ENCODE results near the gene KRTAP3-2. TPM values are rescaled to one million over a fixed set of nuclear protein-coding genes. Genes with fewer than 3 reads are reported as not detected.

Gene KRTAP3-2
- polyA plus RNA-seq, 1 experiment, result not detected

- Histone ChIP-seq H3K36me3 (ENCODE audit: control insufficient read depth, insufficient read depth, low read length) (no peaks in the 10 kb centered on the region), H3K27me3 (ENCODE audit: control insufficient read depth, insufficient read depth, low read length) (no peaks in the 10 kb centered on the region), H3K4me3 (ENCODE audit: low read depth, low read length) (no peak overlapping the region)
- ChIA-PET CTCF (interaction anchor here (0.7 to 0.8 kb wide), 2 partner anchors 80 to 599 kb away, joined by 3 read pairs; partner anchors contain the start of gene KRTAP1-4), POLR2A (no interaction called here)
- no peak for DNase-seq (ENCODE audit: low read depth)
- TF ChIP-seq, protein P1, sequence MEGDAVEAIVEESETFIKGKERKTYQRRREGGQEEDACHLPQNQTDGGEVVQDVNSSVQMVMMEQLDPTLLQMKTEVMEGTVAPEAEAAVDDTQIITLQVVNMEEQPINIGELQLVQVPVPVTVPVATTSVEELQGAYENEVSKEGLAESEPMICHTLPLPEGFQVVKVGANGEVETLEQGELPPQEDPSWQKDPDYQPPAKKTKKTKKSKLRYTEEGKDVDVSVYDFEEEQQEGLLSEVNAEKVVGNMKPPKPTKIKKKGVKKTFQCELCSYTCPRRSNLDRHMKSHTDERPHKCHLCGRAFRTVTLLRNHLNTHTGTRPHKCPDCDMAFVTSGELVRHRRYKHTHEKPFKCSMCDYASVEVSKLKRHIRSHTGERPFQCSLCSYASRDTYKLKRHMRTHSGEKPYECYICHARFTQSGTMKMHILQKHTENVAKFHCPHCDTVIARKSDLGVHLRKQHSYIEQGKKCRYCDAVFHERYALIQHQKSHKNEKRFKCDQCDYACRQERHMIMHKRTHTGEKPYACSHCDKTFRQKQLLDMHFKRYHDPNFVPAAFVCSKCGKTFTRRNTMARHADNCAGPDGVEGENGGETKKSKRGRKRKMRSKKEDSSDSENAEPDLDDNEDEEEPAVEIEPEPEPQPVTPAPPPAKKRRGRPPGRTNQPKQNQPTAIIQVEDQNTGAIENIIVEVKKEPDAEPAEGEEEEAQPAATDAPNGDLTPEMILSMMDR (IDR thresholded peaks at IDR 0.05; ENCODE audit: insufficient read depth, low read depth, low read length), result no peak
These were observed 50.3 kb downstream of the KRTAP3-2 start for GRCh38 chr17:40949418-40949817.

Small RNA genes within 50 kb of the gene (small RNA-seq; reads per million reads assigned to genes)
- not detected for gene KRTAP3-4P (ENCODE audit: insufficient read length, low read depth, low replicate concordance)

Other genes with a start within 250 kb of the KRTAP3-2 start
- gene KRT25, start 244.6 kb downstream of the KRTAP3-2 start, polyA plus RNA-seq (2011; rRNA removed), result not detected in 2 replicates
- not detected in 2 replicates for gene KRT26, start 227.7 kb downstream of the KRTAP3-2 start, polyA plus RNA-seq (2011; rRNA removed)
- not detected in 2 replicates for gene KRT27, start 217.4 kb downstream of the KRTAP3-2 start, polyA plus RNA-seq (2011; rRNA removed)
- not detected in 2 replicates for gene KRT28, start 199.9 kb downstream of the KRTAP3-2 start, polyA plus RNA-seq (2011; rRNA removed)
- 6.4 and 16.1 TPM in 2 replicates for gene KRT10, start 177.3 kb downstream of the KRTAP3-2 start, polyA plus RNA-seq (2011; rRNA removed)
- gene KRT12, start 132.7 kb downstream of the KRTAP3-2 start, polyA plus RNA-seq (2011; rRNA removed), result not detected in 2 replicates
- not detected in 2 replicates for gene KRT20, start 114.7 kb downstream of the KRTAP3-2 start, polyA plus RNA-seq (2011; rRNA removed)
- gene KRT23, start 62.3 kb downstream of the KRTAP3-2 start, polyA plus RNA-seq (2011; rRNA removed), result 0.09 and 0.11 TPM in 2 replicates
- not detected in 2 replicates for gene KRT39, start 33.0 kb downstream of the KRTAP3-2 start, polyA plus RNA-seq (2011; rRNA removed)
- not detected in 2 replicates for gene KRT40, start 15.6 kb downstream of the KRTAP3-2 start, polyA plus RNA-seq (2011; rRNA removed)
- gene KRTAP3-3, start 5.7 kb downstream of the KRTAP3-2 start, polyA plus RNA-seq (2011; rRNA removed), result not detected in 2 replicates
- 0.16 TPM in 1 of 2 replicates, not detected in the other for gene KRTAP3-1, start 9.2 kb upstream of the KRTAP3-2 start, polyA plus RNA-seq (2011; rRNA removed)
- 62.3 and 65.1 TPM in 2 replicates for gene KRTAP1-5, start 27.3 kb upstream of the KRTAP3-2 start, polyA plus RNA-seq (2011; rRNA removed)
- not detected in 2 replicates for gene KRTAP1-4, start 30.3 kb upstream of the KRTAP3-2 start, polyA plus RNA-seq (2011; rRNA removed)
- not detected in 2 replicates for gene KRTAP1-3, start 35.0 kb upstream of the KRTAP3-2 start, polyA plus RNA-seq (2011; rRNA removed)
- 0.32 TPM in 1 of 2 replicates, not detected in the other for gene KRTAP1-1, start 41.5 kb upstream of the KRTAP3-2 start, polyA plus RNA-seq (2011; rRNA removed)
- not detected in 2 replicates for gene KRTAP2-1, start 47.4 kb upstream of the KRTAP3-2 start, polyA plus RNA-seq (2011; rRNA removed)
- 0.16 TPM in 1 of 2 replicates, not detected in the other for gene KRTAP2-2, start 55.3 kb upstream of the KRTAP3-2 start, polyA plus RNA-seq (2011; rRNA removed)
- 1.3 and 1.4 TPM in 2 replicates for gene KRTAP2-3, start 60.2 kb upstream of the KRTAP3-2 start, polyA plus RNA-seq (2011; rRNA removed)
- gene KRTAP2-4, start 66.0 kb upstream of the KRTAP3-2 start, polyA plus RNA-seq (2011; rRNA removed), result not detected in 2 replicates
- not detected in 2 replicates for gene KRTAP4-7, start 84.2 kb upstream of the KRTAP3-2 start, polyA plus RNA-seq (2011; rRNA removed)
- gene KRTAP4-8, start 98.2 kb upstream of the KRTAP3-2 start, polyA plus RNA-seq (2011; rRNA removed), result not detected in 2 replicates
- gene KRTAP4-16, start 102.3 kb upstream of the KRTAP3-2 start, polyA plus RNA-seq (2011; rRNA removed), result not detected in 2 replicates
- gene KRTAP4-9, start 105.5 kb upstream of the KRTAP3-2 start, polyA plus RNA-seq (2011; rRNA removed), result not detected in 2 replicates
- not detected in 2 replicates for gene KRTAP4-11, start 118.5 kb upstream of the KRTAP3-2 start, polyA plus RNA-seq (2011; rRNA removed)
- 0.11 TPM in 1 of 2 replicates, not detected in the other for gene KRTAP4-12, start 124.3 kb upstream of the KRTAP3-2 start, polyA plus RNA-seq (2011; rRNA removed)
- gene KRTAP4-6, start 140.6 kb upstream of the KRTAP3-2 start, polyA plus RNA-seq (2011; rRNA removed), result not detected in 2 replicates
- not detected in 2 replicates for gene KRTAP4-5, start 149.9 kb upstream of the KRTAP3-2 start, polyA plus RNA-seq (2011; rRNA removed)
- gene KRTAP4-4, start 160.8 kb upstream of the KRTAP3-2 start, polyA plus RNA-seq (2011; rRNA removed), result not detected in 2 replicates
- not detected in 2 replicates for gene KRTAP4-3, start 168.3 kb upstream of the KRTAP3-2 start, polyA plus RNA-seq (2011; rRNA removed)
- not detected in 2 replicates for gene KRTAP4-2, start 178.3 kb upstream of the KRTAP3-2 start, polyA plus RNA-seq (2011; rRNA removed)
- gene KRTAP4-1, start 185.0 kb upstream of the KRTAP3-2 start, polyA plus RNA-seq (2011; rRNA removed), result 0.12 TPM in 1 of 2 replicates, not detected in the other
- not detected in 2 replicates for gene KRTAP9-1, start 190.0 kb upstream of the KRTAP3-2 start, polyA plus RNA-seq (2011; rRNA removed)
- gene KRTAP9-2, start 226.7 kb upstream of the KRTAP3-2 start, polyA plus RNA-seq (2011; rRNA removed), result not detected in 2 replicates
- not detected in 2 replicates for gene KRTAP9-3, start 232.5 kb upstream of the KRTAP3-2 start, polyA plus RNA-seq (2011; rRNA removed)
- not detected in 2 replicates for gene KRTAP9-8, start 238.1 kb upstream of the KRTAP3-2 start, polyA plus RNA-seq (2011; rRNA removed)
- gene KRTAP9-4, start 249.8 kb upstream of the KRTAP3-2 start, polyA plus RNA-seq (2011; rRNA removed), result not detected in 2 replicates

Measured in BJ (cell line).